SK-N-MC (cell line): Measurements from ENCODE around the gene RUFY3.

Experiments
- DNase-seq: peaks from one replicate; pipeline ENCODE4 v3.0.0-alpha.2; 2011; ENCODE audit warnings: low read depth, low spot score
- H3K27ac ChIP-seq: fragments of 200-600 bp; sonication (generic); 2 replicates; pipeline ENCODE4 v1.5.1; 2016; ENCODE audit warnings: mixed run types
- H3K36me3 ChIP-seq: fragments of 200-600 bp; sonication (generic); 2 replicates; pipeline ENCODE4 v1.6.1; 2017; ENCODE audit warnings: antibody characterized with exemption, low read length, mixed read lengths; ENCODE audit not compliant: insufficient read depth
- H3K4me3 ChIP-seq: fragments of 200-600 bp; sonication (generic); 2 replicates; pipeline ENCODE4 v1.5.1; 2016
- H3K9ac ChIP-seq: fragments of 200-600 bp; sonication (generic); 2 replicates; pipeline ENCODE4 v1.8.0; 2017; ENCODE audit warnings: mixed run types, mixed read lengths; ENCODE audit not compliant: insufficient read length
- H3K9me3 ChIP-seq: fragments of 200-600 bp; sonication (generic); 2 replicates; pipeline ENCODE4 v1.6.1; 2017; ENCODE audit warnings: low read depth, mild to moderate bottlenecking, antibody characterized with exemption, low read length, moderate library complexity, mixed read lengths
- EZH2 ChIP-seq: fragments of 200-600 bp; sonication (generic); IDR thresholded peaks from one replicate; pipeline ENCODE4 v1.6.1; 2017; ENCODE audit warnings: antibody characterized with exemption
- FOXP2 ChIP-seq: optimal IDR thresholded peaks from 2 replicates; pipeline ENCODE3; 2011; ENCODE audit warnings: mild to moderate bottlenecking, moderate library complexity; ENCODE audit not compliant: insufficient read depth; ENCODE audit errors: extremely low read length, control extremely low read depth
- POLR2AphosphoS5 ChIP-seq: IDR thresholded peaks from 2 replicates; pipeline ENCODE4 v1.6.1; 2012; ENCODE audit warnings: mild to moderate bottlenecking, low read depth, low read length, borderline replicate concordance

RUFY3 gene

DNA sequence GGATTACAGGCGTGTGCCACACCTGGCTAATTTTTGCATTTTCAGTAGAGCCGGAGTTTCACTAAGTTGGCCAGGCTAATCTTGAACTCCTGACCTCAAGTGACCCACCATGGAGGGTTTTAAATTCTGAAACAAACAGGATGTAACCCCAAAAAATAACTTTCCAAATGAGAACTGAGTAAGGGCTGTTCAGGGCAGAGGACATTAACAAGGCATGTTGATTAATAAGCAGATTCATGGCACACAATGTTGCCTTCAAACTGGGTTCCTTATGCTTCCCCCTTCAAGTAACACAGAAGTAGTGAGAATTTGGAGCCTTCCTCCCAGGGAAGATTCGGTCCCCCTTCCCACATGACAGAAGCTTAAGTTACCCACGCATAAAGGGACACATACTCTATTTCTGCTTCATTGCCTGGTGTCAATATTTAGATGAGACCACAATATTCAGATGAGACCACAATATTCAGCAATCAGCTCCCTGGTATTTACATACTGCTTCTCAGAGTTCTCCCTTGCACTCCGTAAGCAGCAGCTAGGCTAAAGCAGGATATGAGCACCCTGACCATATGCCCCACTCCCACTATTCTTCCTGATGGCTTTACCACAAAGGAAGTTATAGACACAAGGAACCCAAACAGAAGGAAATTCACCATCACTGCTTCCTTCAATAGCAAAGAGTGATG lies 96.5 kb downstream of the RUFY3 start:
- Histone ChIP-seq H3K9me3 (no peaks in the 10 kb centered on the region), H3K9ac (peak overlapping the region; percentile 51), H3K27ac (peak overlapping the region; percentile 96), H3K4me3 (peak overlapping the region; percentile 54), H3K36me3 (peaks cover 57% of the 10 kb centered on the region)
- peak; percentile 47 for DNase-seq
- no peak for TF ChIP-seq EZH2
- no peak for TF ChIP-seq FOXP2
- TF ChIP-seq POLR2AphosphoS5: no peak

DNA sequence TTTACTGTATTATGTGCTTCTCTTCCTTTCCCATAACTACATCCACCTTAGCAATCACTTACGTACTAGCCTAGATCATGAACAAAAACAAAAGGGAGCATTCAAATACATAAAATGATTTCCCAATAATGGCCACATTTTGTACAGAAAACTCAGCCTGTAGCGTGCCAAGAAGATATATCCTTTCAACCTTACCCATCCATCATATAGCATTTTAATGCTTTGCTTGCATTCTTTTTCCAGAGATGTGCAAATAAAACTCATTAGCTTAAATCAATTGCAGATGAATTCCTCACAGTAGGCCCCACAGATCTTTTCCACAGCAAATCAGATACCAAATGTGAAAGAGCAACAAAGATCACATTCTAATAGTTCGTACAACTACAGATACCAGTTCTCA lies 97.2 kb downstream of the RUFY3 start:
- H3K36me3 ChIP-seq: peaks cover 63% of the 10 kb centered on the region
- TF ChIP-seq POLR2AphosphoS5 (peak; percentile 44; the same call in 1 of the 2 replicates), EZH2 (no peak), FOXP2 (no peak)
- peak overlapping the region; percentile 56 for H3K9ac ChIP-seq
- H3K9me3 ChIP-seq: no peaks in the 10 kb centered on the region
- DNase-seq: peak; percentile 72
- H3K27ac ChIP-seq: peak overlapping the region; percentile 96
- H3K4me3 ChIP-seq: peak overlapping the region; percentile 54

DNA sequence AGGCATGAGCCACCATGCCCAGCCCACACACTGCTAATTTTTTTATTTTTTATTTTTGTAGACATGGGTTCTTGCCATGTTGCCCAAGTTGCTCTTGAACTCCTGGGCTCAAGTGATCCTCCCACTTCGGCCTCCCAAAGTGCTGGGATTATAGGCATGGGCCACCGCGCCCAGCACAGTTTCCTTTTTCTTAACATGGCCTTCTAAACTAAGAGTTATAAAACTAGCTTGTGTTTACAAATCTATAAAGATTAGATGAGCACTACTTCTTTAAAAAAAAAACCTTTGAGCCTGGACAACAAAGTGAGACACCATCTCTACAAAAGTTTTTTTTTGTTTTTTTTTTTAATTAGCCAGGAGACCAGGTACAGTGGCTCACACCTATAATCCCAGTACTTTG lies 107.3 kb downstream of the RUFY3 start:
- H3K9me3 ChIP-seq: no peaks in the 10 kb centered on the region
- TF ChIP-seq POLR2AphosphoS5 (no peak), FOXP2 (no peak), EZH2 (no peak)
- H3K36me3 ChIP-seq: peaks cover 94% of the 10 kb centered on the region
- no peak overlapping the region for H3K9ac ChIP-seq
- no peak for DNase-seq
- no peak overlapping the region for H3K4me3 ChIP-seq
- no peak overlapping the region for H3K27ac ChIP-seq

DNA sequence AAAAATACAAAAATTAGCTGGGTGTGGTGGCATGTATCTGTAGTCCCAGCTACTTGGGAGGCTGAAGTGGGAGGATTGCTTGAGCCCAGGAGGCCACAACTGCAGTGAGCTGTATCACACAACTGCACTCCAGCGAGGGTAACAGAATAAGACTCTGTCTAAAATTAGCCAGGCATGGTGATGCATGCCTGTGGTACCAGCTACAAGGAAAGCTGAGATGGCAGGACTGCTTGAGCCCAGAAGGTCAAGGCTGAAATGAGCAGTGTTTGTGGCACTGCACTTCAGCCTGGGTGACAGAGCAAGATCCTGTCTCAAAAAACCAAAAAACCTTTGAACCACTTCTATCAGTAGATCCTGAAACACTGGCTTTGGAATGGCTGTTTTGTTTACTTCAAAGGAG lies 107.7 kb downstream of the RUFY3 start:
- H3K9ac ChIP-seq: no peak overlapping the region
- no peak for DNase-seq
- H3K9me3 ChIP-seq: no peaks in the 10 kb centered on the region
- H3K36me3 ChIP-seq: peaks cover 94% of the 10 kb centered on the region
- H3K4me3 ChIP-seq: no peak overlapping the region
- TF ChIP-seq POLR2AphosphoS5: no peak
- TF ChIP-seq FOXP2: no peak
- no peak for TF ChIP-seq EZH2
- H3K27ac ChIP-seq: no peak overlapping the region

DNA sequence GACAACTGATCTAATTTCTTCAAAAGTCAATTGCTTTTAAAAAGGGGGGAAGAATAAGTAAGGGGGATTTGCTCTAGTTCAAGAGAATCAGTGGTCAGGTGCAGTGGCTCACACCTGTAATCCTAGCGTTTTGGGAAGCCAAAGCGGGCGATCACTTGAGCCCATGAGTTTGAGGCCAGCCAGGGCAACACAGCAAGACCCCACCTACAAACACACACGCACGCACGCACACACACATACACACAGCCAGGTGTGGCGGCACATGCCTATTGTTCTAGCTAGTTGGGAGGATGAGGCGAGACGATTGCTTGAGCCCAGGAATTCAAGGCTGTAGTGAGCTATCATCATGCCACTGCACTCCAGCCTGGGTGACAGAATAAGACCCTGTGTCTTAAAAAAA lies 108.3 kb downstream of the RUFY3 start:
- H3K36me3 ChIP-seq: peaks cover 94% of the 10 kb centered on the region

DNA sequence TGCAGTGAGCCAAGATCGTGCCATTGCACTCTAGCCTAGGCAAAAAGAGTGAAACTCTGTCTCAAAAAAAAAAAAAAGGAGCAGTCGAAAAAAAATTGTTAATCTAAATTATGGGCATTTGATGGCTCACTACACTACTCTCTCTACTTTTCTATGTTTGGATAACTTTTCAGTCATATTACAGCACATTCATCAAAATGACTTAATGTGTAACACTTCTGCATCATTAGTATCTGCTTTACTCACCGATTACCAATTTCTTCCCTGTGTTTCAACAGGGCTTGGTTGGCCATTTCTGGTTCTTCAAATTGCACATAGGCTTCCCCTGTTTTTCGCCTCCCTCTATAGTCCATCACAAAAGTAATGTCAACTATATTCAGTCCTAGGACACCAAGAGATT lies 109.5 kb downstream of the RUFY3 start:
- no peaks in the 10 kb centered on the region for H3K9me3 ChIP-seq
- peaks cover 92% of the 10 kb centered on the region for H3K36me3 ChIP-seq
- DNase-seq: no peak
- H3K27ac ChIP-seq: no peak overlapping the region
- TF ChIP-seq FOXP2 (no peak), POLR2AphosphoS5 (no peak), EZH2 (no peak)
- H3K9ac ChIP-seq: no peak overlapping the region
- no peak overlapping the region for H3K4me3 ChIP-seq

More for the DNA sequence above, 108.3 kb downstream of the RUFY3 start:
- Histone ChIP-seq H3K9ac (no peak overlapping the region), H3K4me3 (no peak overlapping the region), H3K27ac (no peak overlapping the region), H3K9me3 (no peaks in the 10 kb centered on the region)
- DNase-seq: no peak
- TF ChIP-seq EZH2 (no peak), POLR2AphosphoS5 (no peak), FOXP2 (no peak)

DNA sequence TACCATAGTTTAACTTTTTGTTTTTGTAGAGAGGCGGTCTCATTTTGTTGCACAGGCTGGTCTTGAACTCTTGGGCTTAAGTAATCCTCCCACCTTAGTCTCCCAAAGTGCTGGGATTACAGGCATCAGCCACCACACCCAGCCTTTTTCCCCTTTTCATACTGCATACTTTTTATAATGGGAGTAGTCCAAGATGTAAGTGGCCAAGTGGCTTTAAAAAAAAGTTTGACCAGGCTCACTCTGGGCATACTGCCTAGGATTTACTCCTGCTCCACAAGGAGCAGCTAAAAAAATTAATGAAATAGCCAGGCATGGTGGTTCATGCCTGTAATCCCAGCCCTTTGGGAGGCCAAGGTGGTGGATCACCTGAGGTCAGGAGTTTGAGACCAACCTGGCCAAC lies 111.9 kb downstream of the RUFY3 start:
- DNase-seq: no peak
- no peak overlapping the region for H3K27ac ChIP-seq
- TF ChIP-seq FOXP2 (no peak), EZH2 (no peak), POLR2AphosphoS5 (no peak)
- no peak overlapping the region for H3K9ac ChIP-seq
- H3K4me3 ChIP-seq: no peak overlapping the region
- no peaks in the 10 kb centered on the region for H3K9me3 ChIP-seq
- peaks cover 76% of the 10 kb centered on the region for H3K36me3 ChIP-seq

DNA sequence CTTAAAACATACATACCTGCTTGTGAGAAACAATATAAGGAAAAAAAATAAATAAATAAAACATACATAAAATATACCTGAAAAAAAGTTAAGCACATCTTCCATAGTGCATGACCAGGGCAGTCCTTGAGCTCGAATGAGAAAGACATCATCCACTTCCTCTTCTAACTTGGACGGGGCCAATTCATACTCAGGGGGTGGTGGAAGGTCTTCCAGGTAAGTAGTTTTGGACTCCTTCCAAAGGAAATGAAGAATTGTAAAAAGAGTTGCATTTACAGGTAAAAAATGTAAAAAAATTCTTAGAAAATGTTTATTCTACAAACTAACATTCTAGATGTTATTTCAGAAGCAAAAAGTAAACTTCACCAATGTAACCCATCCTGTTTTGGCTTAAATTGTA lies 114.3 kb downstream of the RUFY3 start:
- Histone ChIP-seq H3K9ac (no peak overlapping the region), H3K4me3 (no peak overlapping the region), H3K27ac (no peak overlapping the region), H3K36me3 (peaks cover 57% of the 10 kb centered on the region), H3K9me3 (no peaks in the 10 kb centered on the region)
- TF ChIP-seq POLR2AphosphoS5: no peak
- no peak for TF ChIP-seq FOXP2
- TF ChIP-seq EZH2: no peak
- DNase-seq: no peak
